GM23338 (cell line): ENCODE data around the gene GPATCH2. TPM values are rescaled to one million over a fixed set of nuclear protein-coding genes. Genes with fewer than 3 reads are reported as not detected.

Experiments used
- ATAC-seq: fragments of 200-7000 bp; cut with Tn5 transposase; 3 replicates; pipeline ENCODE4 v1.9.1; 2020
- DNase-seq: peaks from one replicate; pipeline ENCODE4 v3.0.0-alpha.2; 2015; ENCODE audit warnings: low spot score
- H2AFZ ChIP-seq: fragments of 200-600 bp; sonication (generic); 2 replicates; pipeline ENCODE4 v1.8.0; 2016; ENCODE audit warnings: antibody characterized with exemption, mild to moderate bottlenecking, moderate library complexity
- H3F3A ChIP-seq: fragments of 200-600 bp; sonication (generic); replicated peaks from 2 replicates; pipeline ENCODE4 v1.8.0; 2017; ENCODE audit warnings: antibody characterized with exemption, mixed run types, low read depth
- H3K27ac ChIP-seq: fragments of 200-600 bp; sonication (generic); 2 replicates; pipeline ENCODE4 v1.6.1; 2016; ENCODE audit warnings: low read depth
- H3K27me3 ChIP-seq: fragments of 200-600 bp; sonication (generic); 2 replicates; pipeline ENCODE4 v1.8.0; 2016; ENCODE audit warnings: mild to moderate bottlenecking, mixed run types, moderate library complexity; ENCODE audit not compliant: insufficient read depth
- H3K36me3 ChIP-seq: fragments of 200-600 bp; sonication (generic); 2 replicates; pipeline ENCODE4 v1.8.0; 2016; ENCODE audit warnings: mild to moderate bottlenecking; ENCODE audit not compliant: insufficient read depth
- H3K4me1 ChIP-seq: fragments of 200-600 bp; sonication (generic); 2 replicates; pipeline ENCODE4 v1.8.0; 2016; ENCODE audit warnings: mild to moderate bottlenecking, moderate library complexity; ENCODE audit not compliant: insufficient read depth
- H3K4me2 ChIP-seq: fragments of 200-600 bp; sonication (generic); 2 replicates; pipeline ENCODE4 v1.7.1; 2017; ENCODE audit warnings: mixed run types
- H3K4me3 ChIP-seq: fragments of 200-600 bp; sonication (generic); 2 replicates; pipeline ENCODE4 v1.6.1; 2016; ENCODE audit warnings: mixed run types
- H3K79me2 ChIP-seq: fragments of 200-600 bp; sonication (generic); replicated peaks from 2 replicates; pipeline ENCODE4 v1.8.0; 2017; ENCODE audit warnings: mild to moderate bottlenecking; ENCODE audit not compliant: insufficient read depth
- H3K9me2 ChIP-seq: fragments of 200-600 bp; sonication (generic); 2 replicates; pipeline ENCODE4 v1.8.0; 2017; ENCODE audit not compliant: insufficient read depth
- H4K20me1 ChIP-seq: fragments of 200-600 bp; sonication (generic); replicated peaks from 2 replicates; pipeline ENCODE4 v1.8.0; 2017; ENCODE audit warnings: mild to moderate bottlenecking; ENCODE audit not compliant: insufficient read depth
- H3K27ac Mint-ChIP-seq: 2 replicates; pipeline ENCODE4 v1.8.0; 2020; ENCODE audit warnings: inconsistent platforms, mild to moderate bottlenecking, moderate library complexity, mixed read lengths
- H3K27me3 Mint-ChIP-seq: 3 replicates; pipeline ENCODE4 v1.8.0; 2022; ENCODE audit warnings: low read depth, mild to moderate bottlenecking, moderate library complexity, mixed read lengths, inconsistent platforms; ENCODE audit not compliant: insufficient read depth, poor library complexity
- H3K36me3 Mint-ChIP-seq: 3 replicates; pipeline ENCODE4 v1.8.0; 2021; ENCODE audit warnings: low read depth, mild to moderate bottlenecking, inconsistent platforms, moderate library complexity, mixed read lengths
- H3K4me1 Mint-ChIP-seq: 3 replicates; pipeline ENCODE4 v1.8.0; 2020; ENCODE audit warnings: mild to moderate bottlenecking, inconsistent platforms, mixed read lengths
- H3K4me3 Mint-ChIP-seq: 3 replicates; pipeline ENCODE4 v1.8.0; 2021; ENCODE audit warnings: moderate library complexity, mild to moderate bottlenecking, inconsistent platforms, mixed read lengths
- H3K9me3 Mint-ChIP-seq: 3 replicates; pipeline ENCODE4 v1.8.0; 2020; ENCODE audit warnings: moderate library complexity, mild to moderate bottlenecking, inconsistent platforms, mixed read lengths
- CREB1 ChIP-seq: fragments of 250-450 bp; sonication (Bioruptor Pico); IDR thresholded peaks from 2 replicates; pipeline ENCODE4 v1.5.0; 2020; ENCODE audit warnings: low read depth, mild to moderate bottlenecking, moderate library complexity
- CTCF ChIP-seq, 2 experiments: fragments of 200-600 bp in 1 of 2; sonication (generic) in 1 of 2; conservative IDR thresholded peaks; 2 replicates each; pipeline versions ENCODE4 v1.5.1 to v1.6.1; 2016 to 2017; ENCODE audit warnings: antibody characterized with exemption in 2 of 2, low read depth in 2 of 2, mild to moderate bottlenecking in 2 of 2, moderate library complexity in 1 of 2
- EZH2 ChIP-seq: fragments of 200-600 bp; sonication (generic); IDR thresholded peaks from one replicate; pipeline ENCODE4 v1.8.0; 2017; ENCODE audit warnings: antibody characterized with exemption, mild to moderate bottlenecking, low read depth; ENCODE audit not compliant: unreplicated experiment
- EZH2phosphoT487 ChIP-seq: fragments of 200-600 bp; sonication (generic); IDR thresholded peaks from one replicate; pipeline ENCODE4 v1.8.1; 2018; ENCODE audit warnings: antibody characterized with exemption; ENCODE audit not compliant: unreplicated experiment
- JUNB ChIP-seq: IDR thresholded peaks from one replicate; pipeline ENCODE4 v1.6.1; 2016; ENCODE audit warnings: antibody characterized with exemption; ENCODE audit not compliant: unreplicated experiment
- NANOG ChIP-seq: IDR thresholded peaks from 2 replicates; pipeline ENCODE4 v1.6.1; 2016; ENCODE audit warnings: antibody characterized with exemption, borderline replicate concordance
- POLR2AphosphoS5 ChIP-seq: IDR thresholded peaks from 2 replicates; pipeline ENCODE4 v1.6.1; 2016; ENCODE audit warnings: antibody characterized with exemption, low read depth
- REST ChIP-seq: IDR thresholded peaks from one replicate; pipeline ENCODE4 v1.6.1; 2018; ENCODE audit warnings: antibody characterized with exemption; ENCODE audit not compliant: unreplicated experiment
- STAT1 ChIP-seq: IDR thresholded peaks from one replicate; pipeline ENCODE4 v1.6.1; 2016; ENCODE audit warnings: antibody characterized with exemption; ENCODE audit not compliant: unreplicated experiment
- ZNF114 ChIP-seq: fragments of 250-450 bp; sonication (Bioruptor Pico); IDR thresholded peaks from 2 replicates; pipeline ENCODE4 v1.5.0; 2020; ENCODE audit warnings: mild to moderate bottlenecking, moderate library complexity
- ZNF331 ChIP-seq: fragments of 250-450 bp; sonication (Bioruptor Pico); IDR thresholded peaks from 2 replicates; pipeline ENCODE4 v1.5.0; 2020; ENCODE audit warnings: low read depth, mild to moderate bottlenecking, moderate library complexity
- ZNF462 ChIP-seq: fragments of 250-450 bp; sonication (Bioruptor Pico); IDR thresholded peaks from 2 replicates; pipeline ENCODE4 v1.5.0; 2020; ENCODE audit warnings: mild to moderate bottlenecking, moderate library complexity
- polyA plus RNA-seq: library from polyadenylated mRNA; unstranded; fragments of >200 nt; fragmentation: Nextera tagmentation; extraction: Ambion mirVana; gene quantifications from 2 replicates; pipeline ENCODE4 v1.2.1, GENCODE V29; 2016
- total RNA-seq: library from RNA; depleted of rRNA; stranded (reverse); fragments of >200 nt; shearing (Covaris generic); gene quantifications from 2 replicates; pipeline ENCODE4 v1.2.3, GENCODE V29; 2014
- TF ChIP-seq, protein P1 (sequence below): IDR thresholded peaks from 2 replicates; pipeline ENCODE4 v1.6.1; 2016; ENCODE audit warnings: antibody characterized with exemption

Gene GPATCH2
- total and polyA plus RNA-seq, 2 experiments from 2014 or later, result 12.3 to 26.7 TPM

DNA sequence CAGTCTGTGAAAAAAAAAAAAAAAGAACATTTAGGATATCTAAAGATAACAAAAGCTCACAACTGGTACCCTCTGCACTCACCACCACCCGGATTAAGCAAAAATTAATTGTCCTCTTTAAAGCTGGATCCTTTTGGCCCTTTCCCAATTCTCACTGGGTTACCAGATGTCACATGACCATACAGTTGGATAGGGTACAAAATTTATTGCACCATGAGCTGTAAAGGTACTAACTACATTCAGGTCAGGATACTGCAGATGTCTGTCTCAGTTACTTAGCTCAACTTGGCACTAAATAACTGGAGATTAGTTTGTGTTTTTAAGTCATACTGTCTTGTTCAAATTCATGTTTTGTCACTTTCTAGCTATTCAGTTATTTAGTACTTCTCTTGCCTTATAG lies 96.3 kb downstream of the GPATCH2 start:
- H3K4me1 ChIP-seq, result no peaks in the 10 kb centered on the region
- 0 out of 3 replicates have a peak, but pooled peaks cover 2% of the 10 kb centered on the region for H3K9me3 Mint-ChIP-seq
- no peaks in the 10 kb centered on the region for H3K79me2 ChIP-seq
- H3K27me3 ChIP-seq, result no peaks in the 10 kb centered on the region
- H3K27ac ChIP-seq, result no peak overlapping the region
- no peak overlapping the region for H3K27ac Mint-ChIP-seq
- no peaks in the 10 kb centered on the region for H3F3A ChIP-seq
- H3K36me3 Mint-ChIP-seq, result peaks cover 3% of the 10 kb centered on the region; the same call in 1 of the 3 replicates
- H3K9me2 ChIP-seq, result no peaks in the 10 kb centered on the region
- H3K36me3 ChIP-seq, result no peaks in the 10 kb centered on the region
- no peak overlapping the region for H3K4me3 Mint-ChIP-seq
- no peaks in the 10 kb centered on the region for H4K20me1 ChIP-seq
- ATAC-seq, result no peak
- no peaks in the 10 kb centered on the region for H3K27me3 Mint-ChIP-seq
- TF ChIP-seq CREB1 (CRISPR knock-in tag) (no peak), NANOG (no peak), JUNB (no peak), ZNF331 (CRISPR knock-in tag) (no peak), STAT1 (no peak), EZH2phosphoT487 (no peak), POLR2AphosphoS5 (no peak), REST (no peak), ZNF114 (CRISPR knock-in tag) (no peak), CTCF (conservative IDR thresholded peaks at IDR 0.05; ENCODE audit: low read depth in 2 of 2) (no peak), EZH2 (no peak), ZNF462 (no peak)
- TF ChIP-seq, protein P1, sequence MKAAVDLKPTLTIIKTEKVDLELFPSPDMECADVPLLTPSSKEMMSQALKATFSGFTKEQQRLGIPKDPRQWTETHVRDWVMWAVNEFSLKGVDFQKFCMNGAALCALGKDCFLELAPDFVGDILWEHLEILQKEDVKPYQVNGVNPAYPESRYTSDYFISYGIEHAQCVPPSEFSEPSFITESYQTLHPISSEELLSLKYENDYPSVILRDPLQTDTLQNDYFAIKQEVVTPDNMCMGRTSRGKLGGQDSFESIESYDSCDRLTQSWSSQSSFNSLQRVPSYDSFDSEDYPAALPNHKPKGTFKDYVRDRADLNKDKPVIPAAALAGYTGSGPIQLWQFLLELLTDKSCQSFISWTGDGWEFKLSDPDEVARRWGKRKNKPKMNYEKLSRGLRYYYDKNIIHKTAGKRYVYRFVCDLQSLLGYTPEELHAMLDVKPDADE, result no peak
- H2AFZ ChIP-seq, result no peak overlapping the region
- DNase-seq, result no peak
- H3K4me3 ChIP-seq, result no peak overlapping the region
- H3K4me2 ChIP-seq, result no peak overlapping the region
- no peaks in the 10 kb centered on the region for H3K4me1 Mint-ChIP-seq
